ENCODE data around the gene EIF3M.
"Not testable (repeated sequence)": the region's sequence is repeated elsewhere in the genome, so short reads cannot be mapped to it uniquely, and the experiment has no call there.

The EIF3M gene

DNA sequence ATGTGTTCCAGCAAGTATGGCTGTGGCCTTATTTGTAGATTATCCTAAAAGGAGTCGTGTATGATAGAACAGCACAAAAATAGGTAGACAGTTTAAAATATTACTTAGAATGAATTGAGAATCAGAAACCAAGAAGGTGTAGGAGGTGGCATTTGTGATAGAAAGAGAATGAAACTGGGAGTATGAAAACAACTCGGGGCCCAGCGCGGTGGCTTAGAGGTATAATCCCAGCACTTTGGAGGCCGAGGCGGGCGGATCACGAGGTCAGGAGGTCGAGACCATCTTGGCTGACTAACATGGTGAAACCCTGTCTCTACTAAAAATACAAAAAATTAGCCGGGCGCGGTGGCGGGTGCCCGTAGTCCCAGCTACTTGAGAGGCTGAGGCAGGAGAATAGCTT is 12.5 kb downstream of the EIF3M start:
- not testable (repeated sequence) for DNase-seq (ENCODE audit: low read depth)

- no peak for DNase-seq (ENCODE audit: low read depth)
These were observed 14.3 kb downstream of the EIF3M start for GRCh38 chr11:32597921-32598320.

DNA sequence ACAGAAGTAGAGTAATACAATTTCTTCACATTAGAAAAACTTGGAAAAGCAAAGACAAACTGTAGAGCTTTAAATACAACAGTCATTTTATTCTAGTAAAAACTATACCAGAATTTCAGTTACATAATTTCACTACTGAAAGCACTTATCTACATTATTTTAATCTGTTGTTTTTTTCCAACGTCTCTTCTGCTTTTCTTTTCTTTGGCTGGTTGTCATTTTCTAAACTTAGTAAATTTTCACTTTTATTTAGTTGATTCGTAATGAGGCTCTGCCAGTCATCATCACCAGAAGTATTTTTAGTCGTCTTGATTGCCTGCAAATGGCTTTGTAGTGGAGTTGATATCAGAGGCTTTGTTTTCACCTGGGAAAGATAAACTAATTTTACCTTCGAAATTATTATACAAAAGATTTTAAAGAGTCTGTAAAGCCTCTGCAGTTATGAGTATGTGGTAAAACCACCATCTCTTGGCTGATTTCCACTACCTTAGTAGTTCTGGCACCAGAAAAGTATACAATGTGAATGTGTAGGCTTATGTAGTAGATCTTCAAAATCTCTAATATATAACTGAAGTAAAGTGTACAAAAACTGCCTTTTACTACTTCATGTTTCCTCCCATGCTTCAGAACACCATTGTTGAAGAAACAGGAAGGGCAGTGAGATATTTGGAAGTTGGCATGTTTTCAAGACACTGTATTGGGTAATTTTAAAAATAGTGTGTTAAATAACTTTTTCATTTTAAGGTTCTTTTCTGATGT is 19.2 kb downstream of the EIF3M start:
- no peak for DNase-seq (ENCODE audit: low read depth)

DNA sequence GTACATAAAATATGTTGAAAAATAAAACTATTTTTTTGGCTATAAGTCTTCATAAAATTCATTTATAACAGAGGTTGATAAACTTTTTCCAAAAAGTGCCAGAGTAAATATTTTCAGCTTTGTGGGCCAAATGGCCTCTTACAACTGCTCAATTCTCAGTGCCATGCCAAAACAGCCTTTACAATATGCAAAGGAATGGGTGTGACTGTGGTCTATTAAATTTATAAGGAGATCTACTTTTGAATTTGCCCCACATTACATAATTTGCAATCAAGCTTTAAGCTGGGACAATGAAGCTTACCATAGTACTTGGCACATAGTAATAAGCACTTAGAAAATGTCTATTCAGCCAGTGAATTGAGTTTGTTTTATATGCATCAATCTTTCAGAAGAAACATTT is 22.6 kb downstream of the EIF3M start:
- DNase-seq (ENCODE audit: low read depth) = no peak

- DNase-seq (ENCODE audit: low read depth) = not testable (repeated sequence)
These were observed 25.2 kb downstream of the EIF3M start for GRCh38 chr11:32608826-32609225.

GRCh38 chr11:32610797-32611352 is 27.2 kb downstream of the EIF3M start:
- no peak for DNase-seq (ENCODE audit: low read depth)

DNA sequence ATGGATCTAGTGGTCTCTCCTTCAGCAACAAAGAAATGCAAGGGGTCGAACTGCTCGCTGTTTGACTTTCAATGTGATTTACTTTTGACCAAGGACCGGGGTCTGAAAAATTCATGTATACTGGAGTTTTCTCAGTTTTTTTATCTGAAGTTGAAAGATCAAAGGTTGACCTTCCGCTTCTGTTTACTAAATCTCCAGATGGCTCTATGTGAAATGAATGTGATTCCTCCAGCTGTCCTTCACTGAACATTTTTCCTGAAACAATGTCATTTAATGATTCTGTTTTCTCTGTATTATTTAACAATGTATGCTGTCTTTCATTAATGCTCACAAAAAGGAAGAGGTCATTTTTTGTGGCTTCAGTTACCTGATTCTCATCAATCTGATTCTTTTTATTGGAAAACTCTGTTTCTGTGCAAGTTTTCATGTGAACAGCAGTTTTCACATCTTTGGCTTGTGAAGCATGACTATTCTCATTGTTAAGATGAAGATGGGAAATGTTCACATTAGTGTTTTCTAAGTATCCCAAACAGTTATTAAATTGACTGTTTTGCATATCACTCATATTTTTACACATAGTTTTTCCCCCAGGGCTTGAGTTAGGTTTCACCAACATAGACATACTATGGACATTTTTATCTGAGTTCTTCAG is 30.0 kb downstream of the EIF3M start:
- no peak for DNase-seq (ENCODE audit: low read depth)

- DNase-seq (ENCODE audit: low read depth) = no peak
These were observed 31.8 kb downstream of the EIF3M start for GRCh38 chr11:32615422-32615821.

DNA sequence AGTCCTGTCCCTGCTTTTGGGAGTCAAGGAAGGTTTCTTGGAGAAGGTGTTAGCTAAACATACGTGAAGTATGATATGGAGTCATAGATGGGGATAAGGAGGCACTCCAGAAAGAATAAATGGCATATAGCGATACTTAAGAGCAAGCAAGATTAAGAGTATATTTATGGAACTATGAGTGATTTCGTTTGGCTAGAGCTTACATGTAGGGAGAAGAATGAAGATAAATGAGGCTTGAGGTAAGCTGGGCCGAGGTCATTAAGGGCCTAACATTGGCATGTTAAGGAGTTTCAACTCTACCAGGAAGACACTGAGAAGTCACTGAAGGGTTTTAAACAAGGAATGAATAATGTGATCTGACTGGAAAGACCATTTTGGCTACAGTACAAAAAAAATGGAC is 33.3 kb downstream of the EIF3M start:
- DNase-seq (ENCODE audit: low read depth) = no peak

- DNase-seq (ENCODE audit: low read depth) = no peak
These were observed 47.2 kb downstream of the EIF3M start for GRCh38 chr11:32630844-32631243.

GRCh38 chr11:32635819-32636218 is 52.2 kb downstream of the EIF3M start:
- no peak for DNase-seq (ENCODE audit: low read depth)

DNA sequence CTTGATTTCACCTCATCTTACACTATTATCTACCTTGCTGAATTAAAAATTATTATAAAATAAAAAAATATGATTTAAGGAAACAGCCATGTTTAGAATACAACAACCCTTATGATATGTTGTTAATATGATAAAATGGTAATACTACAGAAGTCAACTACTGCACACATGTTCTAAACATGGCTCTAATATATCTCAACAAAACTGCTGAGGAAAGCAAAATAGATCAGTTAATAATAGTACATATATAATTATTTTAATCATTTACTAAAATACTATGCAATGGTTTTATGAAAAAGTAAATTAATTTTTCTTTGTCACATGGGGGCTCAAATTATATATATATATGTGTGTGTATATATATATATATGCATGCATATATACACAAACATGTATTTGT is 57.7 kb downstream of the EIF3M start:
- DNase-seq (ENCODE audit: low read depth) = no peak

- no peak for DNase-seq (ENCODE audit: low read depth)
These were observed 59.9 kb downstream of the EIF3M start for GRCh38 chr11:32643526-32643925.
